ENCODE results near the gene CNTN5. TPM values are rescaled to one million over a fixed set of nuclear protein-coding genes. Genes with fewer than 3 reads are reported as not detected.

The CNTN5 gene
- total RNA-seq, 1 donor from 2014 or later = 3.2 TPM

GRCh38 chr11:99376463-99376862, 355.7 kb downstream of the CNTN5 start:
- Mint-ChIP-seq H3K27ac (no peak overlapping the region), H3K4me3 (no peak overlapping the region), H3K27me3 (no peaks in the 10 kb centered on the region), H3K36me3 (no peaks in the 10 kb centered on the region), H3K4me1 (ENCODE audit: unreplicated experiment) (no peaks in the 10 kb centered on the region), H3K9me3 (no peaks in the 10 kb centered on the region)
- DNase-seq (ENCODE audit: extremely low spot score, unreplicated experiment) = no peak
- no peak for TF ChIP-seq CTCF (conservative IDR thresholded peaks at IDR 0.05)

GRCh38 chr11:99383648-99384245, 363.0 kb downstream of the CNTN5 start:
- no peaks in the 10 kb centered on the region for H3K9me3 Mint-ChIP-seq
- peaks cover 3% of the 10 kb centered on the region for H3K4me1 Mint-ChIP-seq (ENCODE audit: unreplicated experiment)
- no peak for TF ChIP-seq CTCF (conservative IDR thresholded peaks at IDR 0.05)
- no peak overlapping the region for H3K4me3 Mint-ChIP-seq
- no peaks in the 10 kb centered on the region for H3K36me3 Mint-ChIP-seq
- DNase-seq (ENCODE audit: extremely low spot score, unreplicated experiment) = no peak
- H3K27ac Mint-ChIP-seq = no peak overlapping the region
- H3K27me3 Mint-ChIP-seq = no peaks in the 10 kb centered on the region

- no peaks in the 10 kb centered on the region for H3K9me3 Mint-ChIP-seq
- no peaks in the 10 kb centered on the region for H3K36me3 Mint-ChIP-seq
- no peak for DNase-seq (ENCODE audit: extremely low spot score, unreplicated experiment)
- H3K4me3 Mint-ChIP-seq = no peak overlapping the region
- H3K27me3 Mint-ChIP-seq = no peaks in the 10 kb centered on the region
- no peak overlapping the region for H3K27ac Mint-ChIP-seq
- no peak for TF ChIP-seq CTCF (conservative IDR thresholded peaks at IDR 0.05)
- H3K4me1 Mint-ChIP-seq (ENCODE audit: unreplicated experiment) = peaks cover 3% of the 10 kb centered on the region
These were observed 370.5 kb downstream of the CNTN5 start for GRCh38 chr11:99391245-99391644.

- no peak for DNase-seq (ENCODE audit: extremely low spot score, unreplicated experiment)
- Mint-ChIP-seq H3K27me3 (no peaks in the 10 kb centered on the region), H3K27ac (no peak overlapping the region), H3K4me1 (ENCODE audit: unreplicated experiment) (no peaks in the 10 kb centered on the region), H3K36me3 (no peaks in the 10 kb centered on the region), H3K9me3 (no peaks in the 10 kb centered on the region), H3K4me3 (no peak overlapping the region)
- TF ChIP-seq CTCF (conservative IDR thresholded peaks at IDR 0.05) = no peak
These were observed 385.6 kb downstream of the CNTN5 start for GRCh38 chr11:99406345-99406744.

- TF ChIP-seq CTCF (conservative IDR thresholded peaks at IDR 0.05) = no peak
- Mint-ChIP-seq H3K9me3 (no peaks in the 10 kb centered on the region), H3K27ac (no peak overlapping the region), H3K4me3 (no peak overlapping the region), H3K4me1 (ENCODE audit: unreplicated experiment) (no peaks in the 10 kb centered on the region), H3K27me3 (no peaks in the 10 kb centered on the region), H3K36me3 (no peaks in the 10 kb centered on the region)
- no peak for DNase-seq (ENCODE audit: extremely low spot score, unreplicated experiment)
These were observed 389.9 kb downstream of the CNTN5 start for GRCh38 chr11:99410636-99411035.
